Fibroblast of gingiva (primary cell): ENCODE measurements around the gene SMG6.
A peak's percentile ranks its signal among the peaks of the same experiment; 100 is the strongest.
"Not testable (repeated sequence)": the region's sequence is repeated elsewhere in the genome, so short reads cannot be mapped to it uniquely, and the experiment has no call there.

Experiments
- DNase-seq: peaks from one replicate; pipeline ENCODE4 v3.0.0-alpha.2; 2011; ENCODE audit warnings: low read depth

SMG6 gene

GRCh38 chr17:2304931-2305330 lies 1.3 kb upstream of the SMG6 start:
- no peak for DNase-seq

- no peak for DNase-seq
Measured at GRCh38 chr17:2302778-2303203, 794 bp downstream of the SMG6 start.

GRCh38 chr17:2299756-2300155 lies 3.8 kb downstream of the SMG6 start:
- DNase-seq, result no peak

- DNase-seq, result no peak
Measured at GRCh38 chr17:2299136-2299535, 4.4 kb downstream of the SMG6 start.

GRCh38 chr17:2297023-2297422 lies 6.6 kb downstream of the SMG6 start:
- DNase-seq, result no peak

- no peak for DNase-seq
Measured at GRCh38 chr17:2295575-2295974, 8.0 kb downstream of the SMG6 start.

- no peak for DNase-seq
Measured at GRCh38 chr17:2292100-2292499, 11.5 kb downstream of the SMG6 start.

- no peak for DNase-seq
Measured at GRCh38 chr17:2289878-2290478, 13.6 kb downstream of the SMG6 start.

- no peak for DNase-seq
Measured at GRCh38 chr17:2283302-2283701, 20.3 kb downstream of the SMG6 start.

- peak; percentile 82 for DNase-seq
Measured at GRCh38 chr17:2282297-2282873, 21.2 kb downstream of the SMG6 start.

GRCh38 chr17:2279707-2280106 lies 23.9 kb downstream of the SMG6 start:
- no peak for DNase-seq

- no peak for DNase-seq
Measured at GRCh38 chr17:2277429-2278170, 26.0 kb downstream of the SMG6 start.

- DNase-seq, result no peak
Measured at GRCh38 chr17:2275722-2276121, 27.9 kb downstream of the SMG6 start.

- DNase-seq, result no peak
Measured at GRCh38 chr17:2274414-2274813, 29.2 kb downstream of the SMG6 start.

GRCh38 chr17:2271985-2272702 lies 31.4 kb downstream of the SMG6 start:
- DNase-seq, result no peak

- DNase-seq, result no peak
Measured at GRCh38 chr17:2267354-2267753, 36.2 kb downstream of the SMG6 start.

GRCh38 chr17:2266865-2267228 lies 36.7 kb downstream of the SMG6 start:
- no peak for DNase-seq

- DNase-seq, result no peak
Measured at GRCh38 chr17:2266045-2266864, 37.3 kb downstream of the SMG6 start.

- DNase-seq, result not testable (repeated sequence)
Measured at GRCh38 chr17:2265166-2265565, 38.4 kb downstream of the SMG6 start.

- DNase-seq, result no peak
Measured at GRCh38 chr17:2264067-2264860, 39.3 kb downstream of the SMG6 start.
